Stimulated activated CD8-positive, alpha-beta memory T cell treated with anti-CD3 and anti-CD28 coated beads, Interleukin-15, amount 100 ng/mL, for 4 hours (primary cell): ENCODE data around the gene VWA5B1.
"Not testable (repeated sequence)": the region's sequence is repeated elsewhere in the genome, so short reads cannot be mapped to it uniquely, and the experiment has no call there.

Experiments
- DNase-seq, 2 donors: peaks; one replicate each; pipeline ENCODE4 v3.0.0-alpha.2; 2020; ENCODE audit warnings: low read depth in 2 of 2

Gene VWA5B1

GRCh38 chr1:20290624-20291597 is at the start of gene VWA5B1:
VWA5B1 (plus strand) TSS chr1:20290875; CDS start chr1:20310602, 19,727 bp downstream.
- no peak for DNase-seq

- no peak for DNase-seq
Measured at GRCh38 chr1:20242890-20243479, 47.7 kb upstream of the VWA5B1 start.

- peak in 1 of 2 donors; percentile 2 for DNase-seq
Measured at GRCh38 chr1:20248971-20249612, 41.6 kb upstream of the VWA5B1 start.

GRCh38 chr1:20250340-20250989 is 40.2 kb upstream of the VWA5B1 start:
- no peak for DNase-seq

- DNase-seq: no peak
Measured at GRCh38 chr1:20252587-20252986, 38.1 kb upstream of the VWA5B1 start.

GRCh38 chr1:20255666-20256065 is 35.0 kb upstream of the VWA5B1 start:
- DNase-seq: no peak

- no peak for DNase-seq
Measured at GRCh38 chr1:20259646-20260045, 31.0 kb upstream of the VWA5B1 start.

- DNase-seq: no peak
Measured at GRCh38 chr1:20261095-20261494, 29.6 kb upstream of the VWA5B1 start.

GRCh38 chr1:20262810-20263534 is 27.7 kb upstream of the VWA5B1 start:
- no peak for DNase-seq

GRCh38 chr1:20265250-20265649 is 25.4 kb upstream of the VWA5B1 start:
- DNase-seq: no peak

- no peak for DNase-seq
Measured at GRCh38 chr1:20266141-20266540, 24.5 kb upstream of the VWA5B1 start.

- DNase-seq: no peak
Measured at GRCh38 chr1:20266642-20267041, 24.0 kb upstream of the VWA5B1 start.

- DNase-seq: no peak
Measured at GRCh38 chr1:20271498-20272400, 18.9 kb upstream of the VWA5B1 start.

GRCh38 chr1:20273716-20274115 is 17.0 kb upstream of the VWA5B1 start:
- DNase-seq: not testable (repeated sequence)

- DNase-seq: no peak
Measured at GRCh38 chr1:20275319-20275925, 15.3 kb upstream of the VWA5B1 start.

- no peak for DNase-seq
Measured at GRCh38 chr1:20276485-20277159, 14.1 kb upstream of the VWA5B1 start.

- DNase-seq: no peak
Measured at GRCh38 chr1:20278692-20279130, 12.0 kb upstream of the VWA5B1 start.

GRCh38 chr1:20279509-20279908 is 11.2 kb upstream of the VWA5B1 start:
- no peak for DNase-seq

- no peak for DNase-seq
Measured at GRCh38 chr1:20280341-20280740, 10.3 kb upstream of the VWA5B1 start.
